Tibial artery (tissue), 4 donors: ENCODE measurements around the gene MT2A.
A peak's percentile ranks its signal among the peaks of the same experiment; 100 is the strongest.

Source experiments
- DNase-seq, 2 donors: peaks; one replicate each; pipeline ENCODE4 v3.0.0-alpha.2; 2019
- H3K27ac ChIP-seq, 2 donors: fragments of 200-600 bp; sonication (generic) in 1 of 2; 1 replicate in 1 of 2; 2 replicates in 1 of 2; pipeline ENCODE4 v1.5.1; 2018 to 2019; ENCODE audit warnings: mild to moderate bottlenecking in 1 of 2
- H3K27me3 ChIP-seq, 2 donors: fragments of 200-600 bp; sonication (generic) in 1 of 2; one replicate each; pipeline versions ENCODE4 v1.5.1 to v1.6.0; 2016 to 2019
- H3K36me3 ChIP-seq, 3 donors: fragments of 200-600 bp; sonication (generic) in 2 of 3; one replicate each; pipeline ENCODE4 v1.5.1; 2016 to 2019; ENCODE audit warnings: mild to moderate bottlenecking in 2 of 3
- H3K4me1 ChIP-seq, 4 donors: fragments of 200-600 bp; sonication (generic) in 2 of 4; 1 replicate in 3 of 4; 2 replicates in 1 of 4; pipeline ENCODE4 v1.5.1; 2016 to 2019
- H3K4me3 ChIP-seq, 2 donors: fragments of 200-600 bp; sonication (generic) in 1 of 2; 1 replicate in 1 of 2; 2 replicates in 1 of 2; pipeline ENCODE4 v1.5.1; 2018 to 2019; ENCODE audit warnings: mild to moderate bottlenecking in 2 of 2
- H3K9me3 ChIP-seq, 3 donors: fragments of 200-600 bp; sonication (generic) in 1 of 3; one replicate each; pipeline ENCODE4 v1.5.1; 2016 to 2019
- intact Hi-C: fragments of 100-400 bp; cut with DNase I; formaldehyde crosslinking; loops from one replicate; pipeline ENCODE4 v1.15.0; 2023; ENCODE audit warnings: low total_unique reads
- TF ChIP-seq, protein P1 (sequence below), 2 experiments: fragments of 200-600 bp in 1 of 2; fragments of 450-650 bp in 1 of 2; IDR thresholded peaks; one replicate each; pipeline ENCODE4 v1.5.1; 2017 to 2019; ENCODE audit warnings: antibody characterized with exemption in 2 of 2, mild to moderate bottlenecking in 1 of 2, moderate library complexity in 1 of 2

MT2A gene

DNA sequence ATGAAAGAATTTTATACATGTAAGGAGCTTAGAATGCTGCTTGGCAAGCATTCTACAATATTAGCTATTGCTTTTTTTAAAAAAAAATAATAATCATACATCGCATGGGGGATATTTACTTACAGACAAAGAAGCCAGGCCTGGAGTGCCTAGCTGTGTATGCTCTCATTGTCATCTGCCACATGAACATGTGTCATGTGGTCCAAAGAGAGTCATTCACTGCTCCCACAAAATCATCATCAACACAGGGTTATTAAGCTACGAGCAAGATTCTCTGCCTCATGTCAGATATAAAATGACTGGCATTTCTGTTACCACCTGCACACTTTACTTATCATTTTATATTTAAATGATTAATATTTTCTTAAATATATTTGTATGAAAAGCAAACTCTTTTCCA lies 15.3 kb downstream of the MT2A start:
- Histone ChIP-seq H3K9me3 (no peaks in the 10 kb centered on the region), H3K4me3 (no peak overlapping the region), H3K27me3 (no peaks in the 10 kb centered on the region), H3K36me3 (no peaks in the 10 kb centered on the region), H3K4me1 (peaks cover 0 to 16% (median 3%) of the 10 kb centered on the region in 4 donors), H3K27ac (no peak overlapping the region)
- TF ChIP-seq, protein P1, sequence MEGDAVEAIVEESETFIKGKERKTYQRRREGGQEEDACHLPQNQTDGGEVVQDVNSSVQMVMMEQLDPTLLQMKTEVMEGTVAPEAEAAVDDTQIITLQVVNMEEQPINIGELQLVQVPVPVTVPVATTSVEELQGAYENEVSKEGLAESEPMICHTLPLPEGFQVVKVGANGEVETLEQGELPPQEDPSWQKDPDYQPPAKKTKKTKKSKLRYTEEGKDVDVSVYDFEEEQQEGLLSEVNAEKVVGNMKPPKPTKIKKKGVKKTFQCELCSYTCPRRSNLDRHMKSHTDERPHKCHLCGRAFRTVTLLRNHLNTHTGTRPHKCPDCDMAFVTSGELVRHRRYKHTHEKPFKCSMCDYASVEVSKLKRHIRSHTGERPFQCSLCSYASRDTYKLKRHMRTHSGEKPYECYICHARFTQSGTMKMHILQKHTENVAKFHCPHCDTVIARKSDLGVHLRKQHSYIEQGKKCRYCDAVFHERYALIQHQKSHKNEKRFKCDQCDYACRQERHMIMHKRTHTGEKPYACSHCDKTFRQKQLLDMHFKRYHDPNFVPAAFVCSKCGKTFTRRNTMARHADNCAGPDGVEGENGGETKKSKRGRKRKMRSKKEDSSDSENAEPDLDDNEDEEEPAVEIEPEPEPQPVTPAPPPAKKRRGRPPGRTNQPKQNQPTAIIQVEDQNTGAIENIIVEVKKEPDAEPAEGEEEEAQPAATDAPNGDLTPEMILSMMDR (IDR thresholded peaks at IDR 0.05), result no peak
- intact Hi-C loops, result no loop called here
- no peak for DNase-seq

GRCh38 chr16:56625140-56625942 lies 17.0 kb downstream of the MT2A start, which contains the start of gene MT1E:
Gene MT1E, plus strand, starts transcription at chr16:56625781. Its CDS starts 71 bp downstream, at chr16:56625852.
- TF ChIP-seq, protein P1 (IDR thresholded peaks at IDR 0.05), result no peak

DNA sequence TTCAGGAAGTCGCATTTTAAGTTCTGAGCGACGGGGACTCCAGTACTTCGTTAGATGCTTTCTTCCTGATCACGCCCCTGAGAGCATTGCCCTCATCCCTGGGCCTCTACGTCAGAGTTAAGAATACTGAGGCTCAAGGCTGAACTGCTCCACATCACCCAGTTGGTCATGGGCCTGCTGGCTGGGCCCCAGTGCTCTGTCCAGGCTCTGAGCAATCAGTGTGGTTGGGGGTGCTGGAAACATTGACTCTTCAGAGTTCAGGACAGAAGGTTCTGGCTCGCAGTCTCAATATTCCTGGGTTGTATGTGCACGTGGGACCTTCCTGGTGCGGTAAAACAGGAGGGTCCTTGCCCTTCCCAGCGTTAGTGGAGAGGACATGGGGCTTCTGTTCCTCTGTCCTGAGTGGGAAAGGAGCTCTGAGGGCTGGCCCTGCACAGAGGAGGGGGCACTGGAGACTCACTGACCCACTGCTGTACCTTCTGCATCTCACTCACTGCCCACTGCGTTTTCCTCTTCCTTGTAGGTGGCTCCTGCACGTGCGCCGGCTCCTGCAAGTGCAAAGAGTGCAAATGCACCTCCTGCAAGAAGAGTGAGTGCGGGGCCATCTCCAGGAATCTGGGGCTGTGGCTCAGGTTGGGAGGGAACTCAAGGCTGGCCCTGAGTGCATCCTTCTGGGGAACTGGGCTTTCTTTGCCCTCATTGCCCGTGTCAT lies 17.7 kb downstream of the MT2A start:
- peak overlapping the region; percentile 87 to 99 for H3K27ac ChIP-seq
- DNase-seq, result peak; percentile 85 to 93
- no peaks in the 10 kb centered on the region for H3K27me3 ChIP-seq
- no peaks in the 10 kb centered on the region for H3K9me3 ChIP-seq
- H3K36me3 ChIP-seq, result no peaks in the 10 kb centered on the region
- H3K4me1 ChIP-seq, result peaks cover 0 to 16% (median 3%) of the 10 kb centered on the region in 4 donors
- peak overlapping the region; percentile 64 to 80 for H3K4me3 ChIP-seq
- TF ChIP-seq, protein P1 (IDR thresholded peaks at IDR 0.05), result no peak
- intact Hi-C loops, result no loop called here

More at GRCh38 chr16:56625140-56625942, 17.0 kb downstream of the MT2A start, which contains the start of gene MT1E:
- H3K4me1 ChIP-seq, result peaks cover 0 to 16% (median 3%) of the 10 kb centered on the region in 4 donors
- peak within 1 kb of the TSS; percentile 87 to 99 for H3K27ac ChIP-seq
- peak; percentile 65 to 93 for DNase-seq
- no peaks in the 10 kb centered on the region for H3K36me3 ChIP-seq
- no peaks in the 10 kb centered on the region for H3K9me3 ChIP-seq
- no peaks in the 10 kb centered on the region for H3K27me3 ChIP-seq
- H3K4me3 ChIP-seq, result peak within 1 kb of the TSS; percentile 64 to 80
- intact Hi-C loops, result no loop called here

GRCh38 chr16:56626685-56627084 lies 18.3 kb downstream of the MT2A start:
- Histone ChIP-seq H3K36me3 (no peaks in the 10 kb centered on the region), H3K4me3 (peak overlapping the region; percentile 64 to 80), H3K27me3 (no peaks in the 10 kb centered on the region), H3K4me1 (peaks cover 0 to 22% (median 4%) of the 10 kb centered on the region in 4 donors), H3K9me3 (no peaks in the 10 kb centered on the region), H3K27ac (peak overlapping the region; percentile 87 to 99)
- TF ChIP-seq, protein P1 (IDR thresholded peaks at IDR 0.05), result no peak
- no peak for DNase-seq
- intact Hi-C loops, result no loop called here

- peak overlapping the region; percentile 50 to 99 for H3K27ac ChIP-seq
Observed at GRCh38 chr16:56628486-56629350, 20.3 kb downstream of the MT2A start.

More at GRCh38 chr16:56628486-56629350, 20.3 kb downstream of the MT2A start:
- DNase-seq, result no peak
- H3K27me3 ChIP-seq, result no peaks in the 10 kb centered on the region
- no peak overlapping the region for H3K4me3 ChIP-seq
- peaks cover 0 to 38% (median 9%) of the 10 kb centered on the region in 4 donors for H3K4me1 ChIP-seq
- H3K36me3 ChIP-seq, result no peaks in the 10 kb centered on the region
- intact Hi-C loops, result no loop called here
- TF ChIP-seq, protein P1 (IDR thresholded peaks at IDR 0.05), result no peak
- H3K9me3 ChIP-seq, result no peaks in the 10 kb centered on the region
